H9 (cell line): Measurements from ENCODE around the gene FBN1. TPM values are rescaled to one million over a fixed set of nuclear protein-coding genes. Genes with fewer than 3 reads are reported as not detected.

Experiments
- DNase-seq: peaks from one replicate; pipeline ENCODE4 v3.0.0-alpha.2; 2017
- H2AFZ ChIP-seq: one replicate; pipeline ENCODE4 v1.6.1; 2013; ENCODE audit warnings: mild to moderate bottlenecking, low read length, control low read depth, moderate library complexity
- H2AK5ac ChIP-seq: 2 replicates; pipeline ENCODE4 v1.6.1; 2013; ENCODE audit warnings: low read length, control low read depth, mixed read lengths; ENCODE audit not compliant: insufficient read length
- H2BK120ac ChIP-seq: one replicate; pipeline ENCODE4 v1.6.1; 2013; ENCODE audit warnings: low read depth, mild to moderate bottlenecking, low read length, control low read depth, inconsistent platforms; ENCODE audit not compliant: poor library complexity, severe bottlenecking
- H2BK12ac ChIP-seq: 2 replicates; pipeline ENCODE4 v1.6.1; 2013; ENCODE audit warnings: low read length, control low read depth, mixed read lengths, low read depth; ENCODE audit not compliant: insufficient read length
- H2BK15ac ChIP-seq: 2 replicates; pipeline ENCODE4 v1.6.1; 2013; ENCODE audit warnings: low read depth, low read length, control low read depth
- H2BK20ac ChIP-seq: one replicate; pipeline ENCODE4 v1.6.1; 2013; ENCODE audit warnings: low read depth, mild to moderate bottlenecking, low read length, control low read depth, inconsistent platforms; ENCODE audit not compliant: poor library complexity, severe bottlenecking
- H2BK5ac ChIP-seq: 2 replicates; pipeline ENCODE4 v1.6.1; 2013; ENCODE audit warnings: low read length, control low read depth, mixed read lengths; ENCODE audit not compliant: insufficient read length
- H3K14ac ChIP-seq: 2 replicates; pipeline ENCODE4 v1.6.1; 2013; ENCODE audit warnings: low read length, control low read depth; ENCODE audit not compliant: insufficient read depth
- H3K18ac ChIP-seq: 2 replicates; pipeline ENCODE4 v1.6.1; 2013; ENCODE audit warnings: low read depth, mild to moderate bottlenecking, mixed read lengths, low read length, control low read depth; ENCODE audit not compliant: insufficient read length
- H3K23ac ChIP-seq: 2 replicates; pipeline ENCODE4 v1.6.1; 2013; ENCODE audit warnings: low read length, control low read depth, mixed read lengths, low read depth; ENCODE audit not compliant: insufficient read length
- H3K23me2 ChIP-seq: 2 replicates; pipeline ENCODE4 v1.6.1; 2013; ENCODE audit warnings: low read depth, mild to moderate bottlenecking, mixed read lengths, low read length, control low read depth; ENCODE audit not compliant: insufficient read length, poor library complexity, severe bottlenecking
- H3K27ac ChIP-seq: 2 replicates; pipeline ENCODE4 v1.5.1; 2013; ENCODE audit warnings: low read length, control low read depth, mixed read lengths, low read depth; ENCODE audit not compliant: insufficient read length
- H3K27me3 ChIP-seq: 2 replicates; pipeline ENCODE4 v1.6.1; 2013; ENCODE audit warnings: low read length, control low read depth, inconsistent platforms; ENCODE audit not compliant: insufficient read depth
- H3K4ac ChIP-seq: 2 replicates; pipeline ENCODE4 v1.6.1; 2013; ENCODE audit warnings: low read depth, mild to moderate bottlenecking, control low read depth, inconsistent platforms, low read length, moderate library complexity
- H3K4me1 ChIP-seq: 2 replicates; pipeline ENCODE4 v1.6.1; 2013; ENCODE audit warnings: low read length, control low read depth, inconsistent platforms; ENCODE audit not compliant: insufficient read depth
- H3K4me2 ChIP-seq: 2 replicates; pipeline ENCODE4 v1.6.1; 2013; ENCODE audit warnings: low read length, control low read depth, mixed read lengths; ENCODE audit not compliant: insufficient read length, insufficient read depth
- H3K56ac ChIP-seq: 2 replicates; pipeline ENCODE4 v1.6.1; 2013; ENCODE audit warnings: low read depth, mild to moderate bottlenecking, mixed read lengths, low read length, control low read depth; ENCODE audit not compliant: insufficient read length
- H3K79me1 ChIP-seq: 2 replicates; pipeline ENCODE4 v1.6.1; 2013; ENCODE audit warnings: low read depth, mild to moderate bottlenecking, moderate library complexity, low read length, control low read depth, inconsistent platforms; ENCODE audit not compliant: insufficient read depth, poor library complexity, severe bottlenecking
- H3K79me2 ChIP-seq: 2 replicates; pipeline ENCODE4 v1.6.1; 2013; ENCODE audit warnings: low read length, control low read depth, inconsistent platforms; ENCODE audit not compliant: insufficient read depth
- H3K9ac ChIP-seq: 2 replicates; pipeline ENCODE4 v1.6.1; 2013; ENCODE audit warnings: low read length, control low read depth, mixed read lengths; ENCODE audit not compliant: insufficient read length; ENCODE audit errors: extremely low read depth
- H3K9me3 ChIP-seq: one replicate; pipeline ENCODE4 v1.6.1; 2013; ENCODE audit warnings: low read depth, low read length, inconsistent platforms; ENCODE audit not compliant: control insufficient read depth
- H3T11ph ChIP-seq: one replicate; pipeline ENCODE4 v1.6.1; 2013; ENCODE audit warnings: mild to moderate bottlenecking, low read length, control low read depth, inconsistent platforms
- H4K20me1 ChIP-seq: one replicate; pipeline ENCODE4 v1.6.1; 2013; ENCODE audit not compliant: control insufficient read depth, insufficient read length, insufficient read depth
- H4K5ac ChIP-seq: 2 replicates; pipeline ENCODE4 v1.6.1; 2013; ENCODE audit warnings: low read depth, mild to moderate bottlenecking, mixed read lengths, low read length, control low read depth; ENCODE audit not compliant: insufficient read length
- H4K8ac ChIP-seq: replicated peaks from 2 replicates; pipeline ENCODE4 v1.6.1; 2013; ENCODE audit warnings: low read length, control low read depth, mixed read lengths, low read depth; ENCODE audit not compliant: insufficient read length
- H4K91ac ChIP-seq: 2 replicates; pipeline ENCODE4 v1.6.1; 2013; ENCODE audit warnings: low read depth, mild to moderate bottlenecking, moderate library complexity, mixed read lengths, low read length, control low read depth; ENCODE audit not compliant: insufficient read length
- H3K27ac Mint-ChIP-seq, 3 experiments: 2 replicates in 2 of 3; 3 replicates in 1 of 3; pipeline ENCODE4 v1.8.0; 2020 to 2021; ENCODE audit warnings: mixed read lengths in 3 of 3, mild to moderate bottlenecking in 1 of 3, moderate library complexity in 1 of 3
- H3K27me3 Mint-ChIP-seq: 2 replicates; pipeline ENCODE4 v1.8.0; 2021; ENCODE audit warnings: low read depth, mild to moderate bottlenecking, moderate library complexity, mixed read lengths
- H3K36me3 Mint-ChIP-seq, 3 experiments: 2 replicates in 2 of 3; 3 replicates in 1 of 3; pipeline ENCODE4 v1.8.0; 2020 to 2021; ENCODE audit warnings: low read depth in 3 of 3, mixed read lengths in 3 of 3; ENCODE audit not compliant: insufficient read depth in 1 of 3
- H3K4me1 Mint-ChIP-seq, 2 experiments: 2 replicates each; pipeline ENCODE4 v1.8.0; 2020; ENCODE audit warnings: mixed read lengths in 2 of 2
- H3K4me3 Mint-ChIP-seq, 2 experiments: 2 replicates in 1 of 2; 3 replicates in 1 of 2; pipeline ENCODE4 v1.8.0; 2020 to 2021; ENCODE audit warnings: mild to moderate bottlenecking in 2 of 2, mixed read lengths in 2 of 2, moderate library complexity in 1 of 2
- H3K9me3 Mint-ChIP-seq, 2 experiments: 2 replicates in 1 of 2; 3 replicates in 1 of 2; pipeline ENCODE4 v1.8.0; 2020; ENCODE audit warnings: mild to moderate bottlenecking in 2 of 2, mixed read lengths in 2 of 2, moderate library complexity in 1 of 2
- CTCF ChIP-seq: fragments of 200-600 bp; sonication (generic); conservative IDR thresholded peaks from 3 replicates; pipeline ENCODE4 v1.8.0; 2021; ENCODE audit warnings: antibody characterized with exemption, mild to moderate bottlenecking
- WGBS: extraction: QIAGEN DNeasy Blood & Tissue Kit; methylation state at CpG from one replicate; pipeline ENCODE4 v1.1.7; 2013; ENCODE audit warnings: missing lambda C conversion rate, low lambda C conversion rate, mixed read lengths; ENCODE audit not compliant: insufficient read length; ENCODE audit errors: extremely low coverage; 5-methylcytosine and 5-hydroxymethylcytosine counted together
- total RNA-seq: library from RNA; stranded (reverse); gene quantifications from 2 replicates; pipeline ENCODE4 v1.2.1, GENCODE V29; 2021

FBN1 gene
- total RNA-seq, 1 experiment from 2014 or later: 3.6 TPM

- H3K23me2 ChIP-seq: no peaks in the 10 kb centered on the region
- no peaks in the 10 kb centered on the region for H3K4me1 ChIP-seq
- no peak overlapping the region for H3K27ac Mint-ChIP-seq
- H2BK5ac ChIP-seq: no peak overlapping the region
- H3K27me3 Mint-ChIP-seq: no peaks in the 10 kb centered on the region
- H3K79me1 ChIP-seq: no peaks in the 10 kb centered on the region
- no peak overlapping the region for H2AK5ac ChIP-seq
- H3K27ac ChIP-seq: no peak overlapping the region
- no peak overlapping the region for H4K5ac ChIP-seq
- no peak for TF ChIP-seq CTCF
- H3K56ac ChIP-seq: no peak overlapping the region
- H2BK20ac ChIP-seq: no peak overlapping the region
- WGBS: no CpG with 5 or more reads among the region's 2 CpGs
- H3K9me3 ChIP-seq: no peaks in the 10 kb centered on the region
- H4K8ac ChIP-seq: no peak overlapping the region
- no peak overlapping the region for H4K91ac ChIP-seq
- no peak overlapping the region for H3K4ac ChIP-seq
- no peak for DNase-seq
- H3K4me2 ChIP-seq: no peak overlapping the region
- no peak overlapping the region for H3T11ph ChIP-seq
- no peaks in the 10 kb centered on the region for H3K36me3 Mint-ChIP-seq
- H4K20me1 ChIP-seq: no peaks in the 10 kb centered on the region
- no peak overlapping the region for H2AFZ ChIP-seq
- H2BK15ac ChIP-seq: no peak overlapping the region
- no peaks in the 10 kb centered on the region for H3K27me3 ChIP-seq
- no peak overlapping the region for H3K14ac ChIP-seq
- no peak overlapping the region for H3K23ac ChIP-seq
- H3K4me3 Mint-ChIP-seq: no peak overlapping the region
- no peaks in the 10 kb centered on the region for H3K9me3 Mint-ChIP-seq
- H3K9ac ChIP-seq: no peak overlapping the region
- H2BK12ac ChIP-seq: no peak overlapping the region
- no peaks in the 10 kb centered on the region for H3K4me1 Mint-ChIP-seq
- H3K18ac ChIP-seq: no peak overlapping the region
- no peak overlapping the region for H2BK120ac ChIP-seq
- H3K79me2 ChIP-seq: no peaks in the 10 kb centered on the region
Measured at GRCh38 chr15:48679952-48680351, 34.4 kb upstream of the FBN1 start.
